ENCODE data around the gene BARHL1. TPM values are rescaled to one million over a fixed set of nuclear protein-coding genes. Genes with fewer than 3 reads are reported as not detected.

BARHL1 gene
- total RNA-seq, 1 experiment from 2014 or later = 0.15 TPM

DNA sequence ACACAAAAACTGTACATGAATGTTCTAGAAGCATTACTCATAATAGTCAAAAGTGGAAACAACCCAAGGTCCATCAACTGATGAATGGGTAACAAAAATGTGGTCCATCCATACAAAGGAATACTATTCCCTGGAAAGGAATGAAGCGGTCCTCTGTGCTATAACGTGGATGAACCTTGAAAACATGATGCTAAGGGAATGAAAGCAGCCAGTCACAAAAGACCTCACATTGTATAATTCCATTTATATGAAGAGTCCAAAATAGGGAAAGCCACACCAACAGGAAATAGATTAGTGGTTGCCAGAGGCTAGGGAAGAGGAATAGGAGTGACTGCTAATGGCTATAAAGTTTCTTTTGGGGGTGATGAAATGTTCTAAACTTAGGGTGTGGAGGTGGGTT lies 22.7 kb upstream of the BARHL1 start (continued):
- TF ChIP-seq ZNF512 (CRISPR knock-in tag; IDR thresholded peaks at IDR 0.05; ENCODE audit: borderline replicate concordance) (no peak), GRHL2 (CRISPR knock-in tag; IDR thresholded peaks at IDR 0.05; ENCODE audit: insufficient replicate concordance, severe bottlenecking) (no peak), CBFB (CRISPR knock-in tag; IDR thresholded peaks at IDR 0.05; ENCODE audit: low read depth) (no peak), E2F1 (CRISPR knock-in tag; IDR thresholded peaks at IDR 0.05) (no peak), SMAD3 (CRISPR knock-in tag; IDR thresholded peaks at IDR 0.05; ENCODE audit: borderline replicate concordance) (no peak), PRRX2 (CRISPR knock-in tag; IDR thresholded peaks at IDR 0.05) (no peak), ZNF121 (CRISPR knock-in tag; IDR thresholded peaks at IDR 0.05) (no peak), ESRRA (CRISPR knock-in tag; IDR thresholded peaks at IDR 0.05; ENCODE audit: borderline replicate concordance) (no peak), CREM (CRISPR knock-in tag; IDR thresholded peaks at IDR 0.05) (no peak), ZNF263 (CRISPR knock-in tag; IDR thresholded peaks at IDR 0.05; ENCODE audit: low read depth) (no peak)
- TF ChIP-seq, protein P1, sequence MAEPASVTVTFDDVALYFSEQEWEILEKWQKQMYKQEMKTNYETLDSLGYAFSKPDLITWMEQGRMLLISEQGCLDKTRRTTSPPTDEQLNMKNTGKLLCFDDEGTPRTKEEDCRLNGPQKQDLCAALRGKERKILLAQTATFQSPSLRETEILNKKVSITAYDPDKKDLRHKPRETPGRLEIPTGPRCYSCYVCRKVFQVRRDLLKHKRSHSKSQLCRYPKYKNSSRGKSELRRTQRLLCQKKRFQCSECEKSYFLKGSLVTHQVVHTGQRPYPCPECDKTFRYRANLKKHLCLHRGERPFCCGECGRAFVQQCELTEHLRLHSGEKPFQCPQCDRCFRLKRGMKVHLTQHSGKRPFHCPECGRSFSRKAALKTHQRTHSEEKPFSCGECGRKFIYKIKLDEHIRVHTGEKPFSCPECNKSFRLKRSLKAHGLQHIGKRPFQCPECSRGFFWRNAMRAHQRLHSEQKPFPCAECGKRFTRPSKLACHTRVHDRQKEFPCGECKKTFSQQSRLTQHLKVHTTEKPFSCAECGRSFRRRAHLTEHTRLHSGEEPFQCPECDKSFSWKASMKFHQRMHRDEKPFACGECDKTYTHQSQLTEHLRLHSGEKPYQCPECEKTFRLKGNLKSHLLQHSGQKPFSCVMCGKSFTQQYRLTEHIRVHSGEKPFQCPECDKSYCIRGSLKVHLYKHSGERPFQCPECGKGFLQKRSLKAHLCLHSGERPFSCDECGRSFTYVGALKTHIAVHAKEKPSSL (CRISPR knock-in tag; conservative IDR thresholded peaks at IDR 0.05) = no peak

GRCh38 chr9:132560616-132561202 lies 21.7 kb upstream of the BARHL1 start:
- H3K9me3 Mint-ChIP-seq = peaks cover 14% of the 10 kb centered on the region
- ChIA-PET CTCF (interaction anchor here (0.6 to 9.5 kb wide), 9 partner anchors 12 to 773 kb away, joined by 3 to 63 read pairs (median 4); partner anchors contain the start of gene CFAP77), POLR2A (interaction anchor here (0.6 kb wide), 1 partner anchor 133 kb away, joined by 6 read pairs; no protein-coding TSS in a partner anchor)
- H3K36me3 Mint-ChIP-seq = peaks cover 9% of the 10 kb centered on the region
- TF ChIP-seq, protein P2, sequence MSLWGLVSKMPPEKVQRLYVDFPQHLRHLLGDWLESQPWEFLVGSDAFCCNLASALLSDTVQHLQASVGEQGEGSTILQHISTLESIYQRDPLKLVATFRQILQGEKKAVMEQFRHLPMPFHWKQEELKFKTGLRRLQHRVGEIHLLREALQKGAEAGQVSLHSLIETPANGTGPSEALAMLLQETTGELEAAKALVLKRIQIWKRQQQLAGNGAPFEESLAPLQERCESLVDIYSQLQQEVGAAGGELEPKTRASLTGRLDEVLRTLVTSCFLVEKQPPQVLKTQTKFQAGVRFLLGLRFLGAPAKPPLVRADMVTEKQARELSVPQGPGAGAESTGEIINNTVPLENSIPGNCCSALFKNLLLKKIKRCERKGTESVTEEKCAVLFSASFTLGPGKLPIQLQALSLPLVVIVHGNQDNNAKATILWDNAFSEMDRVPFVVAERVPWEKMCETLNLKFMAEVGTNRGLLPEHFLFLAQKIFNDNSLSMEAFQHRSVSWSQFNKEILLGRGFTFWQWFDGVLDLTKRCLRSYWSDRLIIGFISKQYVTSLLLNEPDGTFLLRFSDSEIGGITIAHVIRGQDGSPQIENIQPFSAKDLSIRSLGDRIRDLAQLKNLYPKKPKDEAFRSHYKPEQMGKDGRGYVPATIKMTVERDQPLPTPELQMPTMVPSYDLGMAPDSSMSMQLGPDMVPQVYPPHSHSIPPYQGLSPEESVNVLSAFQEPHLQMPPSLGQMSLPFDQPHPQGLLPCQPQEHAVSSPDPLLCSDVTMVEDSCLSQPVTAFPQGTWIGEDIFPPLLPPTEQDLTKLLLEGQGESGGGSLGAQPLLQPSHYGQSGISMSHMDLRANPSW (CRISPR knock-in tag; conservative IDR thresholded peaks at IDR 0.05; ENCODE audit: low read depth) = no peak
- no peak for TF ChIP-seq OVOL2 (CRISPR knock-in tag; IDR thresholded peaks at IDR 0.05; ENCODE audit: borderline replicate concordance)
- TF ChIP-seq ZBTB21 (CRISPR knock-in tag; IDR thresholded peaks at IDR 0.05; ENCODE audit: borderline replicate concordance) = no peak
- no peak for TF ChIP-seq ESRRA (CRISPR knock-in tag; IDR thresholded peaks at IDR 0.05; ENCODE audit: borderline replicate concordance)
- no peak for TF ChIP-seq KAT7 (CRISPR knock-in tag; IDR thresholded peaks at IDR 0.05; ENCODE audit: borderline replicate concordance)
- TF ChIP-seq ELF4 (CRISPR knock-in tag; IDR thresholded peaks at IDR 0.05; ENCODE audit: low read depth) = no peak
- TF ChIP-seq, protein P3, sequence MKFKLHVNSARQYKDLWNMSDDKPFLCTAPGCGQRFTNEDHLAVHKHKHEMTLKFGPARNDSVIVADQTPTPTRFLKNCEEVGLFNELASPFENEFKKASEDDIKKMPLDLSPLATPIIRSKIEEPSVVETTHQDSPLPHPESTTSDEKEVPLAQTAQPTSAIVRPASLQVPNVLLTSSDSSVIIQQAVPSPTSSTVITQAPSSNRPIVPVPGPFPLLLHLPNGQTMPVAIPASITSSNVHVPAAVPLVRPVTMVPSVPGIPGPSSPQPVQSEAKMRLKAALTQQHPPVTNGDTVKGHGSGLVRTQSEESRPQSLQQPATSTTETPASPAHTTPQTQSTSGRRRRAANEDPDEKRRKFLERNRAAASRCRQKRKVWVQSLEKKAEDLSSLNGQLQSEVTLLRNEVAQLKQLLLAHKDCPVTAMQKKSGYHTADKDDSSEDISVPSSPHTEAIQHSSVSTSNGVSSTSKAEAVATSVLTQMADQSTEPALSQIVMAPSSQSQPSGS (CRISPR knock-in tag; IDR thresholded peaks at IDR 0.05; ENCODE audit: borderline replicate concordance, low read depth) = no peak
- no peak for TF ChIP-seq MYBL2 (CRISPR knock-in tag; IDR thresholded peaks at IDR 0.05)
- TF ChIP-seq IRF2 (CRISPR knock-in tag; IDR thresholded peaks at IDR 0.05; ENCODE audit: borderline replicate concordance, low read depth) = no peak
- no peak for TF ChIP-seq EMX1 (CRISPR knock-in tag; IDR thresholded peaks at IDR 0.05)
- no peak for TF ChIP-seq ATF1 (CRISPR knock-in tag; IDR thresholded peaks at IDR 0.05)
- no peak for TF ChIP-seq ZNF396 (CRISPR knock-in tag; IDR thresholded peaks at IDR 0.05; ENCODE audit: borderline replicate concordance)
- no peak for TF ChIP-seq TEAD1 (CRISPR knock-in tag; IDR thresholded peaks at IDR 0.05)
- no peak for TF ChIP-seq TEAD4 (CRISPR knock-in tag; IDR thresholded peaks at IDR 0.05)
- ATAC-seq = no peak
- H3K4me1 Mint-ChIP-seq = peaks cover 12% of the 10 kb centered on the region
- DNase-seq (ENCODE audit: low spot score) = no peak
- no peak overlapping the region for H3K4me3 Mint-ChIP-seq
- H3K27me3 Mint-ChIP-seq (ENCODE audit: low read depth) = no peaks in the 10 kb centered on the region
- H3K27ac Mint-ChIP-seq = no peak overlapping the region; the same call in 1 of the 2 replicates

Data from WTC11 (cell line).